Esophagus mucosa (tissue), 1 donor: ENCODE data around the gene SYNM. TPM values are rescaled to one million over a fixed set of nuclear protein-coding genes. Genes with fewer than 3 reads are reported as not detected.

Experiments used
- ATAC-seq: fragments of 200-7000 bp; cut with Tn5 transposase; one replicate; pipeline ENCODE4 v1.9.1; 2020
- total RNA-seq: library from RNA; stranded (reverse); gene quantifications from one replicate; pipeline ENCODE4 v1.2.4, GENCODE V29; 2023
- donor health status: DM: yes; HTN: yes; CAD: no.

Gene SYNM
- total RNA-seq, 1 donor from 2014 or later = 6.0 TPM

GRCh38 chr15:99122831-99123712, 18.2 kb downstream of the SYNM start:
- no peak for ATAC-seq

GRCh38 chr15:99123713-99124451, 19.0 kb downstream of the SYNM start:
- peak; percentile 85 for ATAC-seq

GRCh38 chr15:99124641-99125040, 19.8 kb downstream of the SYNM start:
- no peak for ATAC-seq

GRCh38 chr15:99125061-99125891, 20.4 kb downstream of the SYNM start:
- ATAC-seq = no peak

GRCh38 chr15:99126131-99126588, 21.3 kb downstream of the SYNM start:
- no peak for ATAC-seq

GRCh38 chr15:99126930-99127329, 22.1 kb downstream of the SYNM start:
- no peak for ATAC-seq

- no peak for ATAC-seq
Measured at GRCh38 chr15:99127773-99128172, 22.9 kb downstream of the SYNM start.

- ATAC-seq = no peak
Measured at GRCh38 chr15:99128411-99128810, 23.5 kb downstream of the SYNM start.

- ATAC-seq = no peak
Measured at GRCh38 chr15:99129644-99130043, 24.8 kb downstream of the SYNM start.

GRCh38 chr15:99130314-99130713, 25.4 kb downstream of the SYNM start:
- no peak for ATAC-seq

GRCh38 chr15:99130765-99131440, 26.0 kb downstream of the SYNM start:
- no peak for ATAC-seq

GRCh38 chr15:99131441-99132023, 26.7 kb downstream of the SYNM start:
- no peak for ATAC-seq

- ATAC-seq = no peak
Measured at GRCh38 chr15:99132122-99132521, 27.2 kb downstream of the SYNM start.

GRCh38 chr15:99132634-99133287, 27.9 kb downstream of the SYNM start:
- ATAC-seq = no peak

- ATAC-seq = no peak
Measured at GRCh38 chr15:99134317-99134821, 29.5 kb downstream of the SYNM start.

GRCh38 chr15:99135194-99135593, 30.3 kb downstream of the SYNM start:
- ATAC-seq = no peak

- ATAC-seq = no peak
Measured at GRCh38 chr15:99137111-99137546, 32.2 kb downstream of the SYNM start.

- ATAC-seq = no peak
Measured at GRCh38 chr15:99137877-99138276, 33.0 kb downstream of the SYNM start.

- peak; percentile 11 for ATAC-seq
Measured at GRCh38 chr15:99138491-99138982, 33.7 kb downstream of the SYNM start.

- ATAC-seq = no peak
Measured at GRCh38 chr15:99139276-99139675, 34.4 kb downstream of the SYNM start.

GRCh38 chr15:99140590-99140989, 35.7 kb downstream of the SYNM start:
- ATAC-seq = no peak
